Activated CD8-positive, alpha-beta memory T cell treated with anti-CD3 and anti-CD28 coated beads, Interleukin-2, amount 10 ng/mL, durations not matched to agents 7 days and 5 days (primary cell): ENCODE measurements around the gene THRAP3. TPM values are rescaled to one million over a fixed set of nuclear protein-coding genes. Genes with fewer than 3 reads are reported as not detected.

Experiments used
- ATAC-seq: fragments of 150-1000 bp; cut with Tn5 transposase; one replicate; pipeline ENCODE4 v1.10.0; 2021; ENCODE audit warnings: moderate library complexity
- CTCF ChIA-PET: fragments of 350-600 bp; sonication (Branson Sonifier 250); formaldehyde crosslinking; loops from one replicate; lab custom pipeline; 2021; ENCODE audit warnings: antibody characterized with exemption; lab: Charles Lee
- DNase-seq: peaks from one replicate; pipeline ENCODE4 v3.0.0-alpha.2; 2020
- H3K27ac Mint-ChIP-seq: one replicate; pipeline ENCODE4 v1.8.0; 2021; ENCODE audit warnings: mild to moderate bottlenecking, mixed read lengths
- H3K27me3 Mint-ChIP-seq: one replicate; pipeline ENCODE4 v1.8.0; 2021; ENCODE audit warnings: mixed read lengths
- H3K36me3 Mint-ChIP-seq: one replicate; pipeline ENCODE4 v1.8.0; 2021; ENCODE audit warnings: mild to moderate bottlenecking, mixed read lengths
- H3K4me1 Mint-ChIP-seq: one replicate; pipeline ENCODE4 v1.8.0; 2021; ENCODE audit warnings: mixed read lengths
- H3K4me3 Mint-ChIP-seq: one replicate; pipeline ENCODE4 v1.8.0; 2021; ENCODE audit warnings: mild to moderate bottlenecking, moderate library complexity, mixed read lengths
- H3K9me3 Mint-ChIP-seq: one replicate; pipeline ENCODE4 v1.8.0; 2022; ENCODE audit warnings: low read depth, mixed read lengths
- total RNA-seq, 2 experiments: library from RNA; stranded (reverse); gene quantifications; one replicate each; pipeline ENCODE4 v1.2.3, GENCODE V29; 2021

THRAP3 gene
- total RNA-seq, 2 experiments from 2014 or later = 129 to 166 TPM

DNA sequence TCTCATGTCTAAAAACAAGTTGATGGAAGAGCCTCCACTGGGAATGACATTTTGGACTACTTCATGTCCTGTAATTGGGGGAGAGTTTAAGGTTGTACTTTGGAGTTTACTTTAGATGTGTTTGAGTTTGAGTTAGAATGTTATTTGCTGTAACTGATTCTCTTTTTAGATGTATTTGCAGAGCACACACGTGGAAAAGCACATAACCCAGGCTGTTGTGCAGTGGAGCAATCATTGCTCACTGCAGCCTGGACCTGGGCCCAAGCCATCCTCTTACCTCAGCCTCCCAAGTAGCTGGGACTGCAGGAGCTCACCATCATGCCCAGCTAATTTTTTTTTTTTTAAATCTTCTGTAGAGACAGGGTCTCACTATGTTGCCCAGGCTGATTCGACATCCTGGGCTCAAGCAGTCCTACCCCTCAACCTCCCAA, 45.2 kb downstream of the THRAP3 start:
- no peak for ATAC-seq

DNA sequence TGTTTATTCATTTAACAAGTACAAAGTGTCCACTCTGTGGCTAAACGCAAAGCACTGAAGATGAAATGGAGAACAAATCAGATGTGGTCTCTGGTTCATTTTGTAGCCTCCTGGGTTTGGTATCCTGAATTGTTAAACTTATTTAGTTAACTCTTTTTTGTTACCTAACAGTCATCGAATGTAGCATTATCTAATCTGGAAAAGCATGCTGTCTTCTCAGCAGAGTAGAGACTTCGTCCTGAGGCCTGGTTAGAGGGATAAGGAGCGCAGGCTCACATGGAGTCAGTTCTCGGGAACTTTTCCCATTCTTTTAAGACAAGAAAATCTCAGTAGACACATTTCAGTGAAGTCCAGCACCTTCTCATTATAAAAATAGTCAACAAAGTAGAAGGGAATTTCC, 48.8 kb downstream of the THRAP3 start:
- CTCF ChIA-PET = interaction anchor here (1.4 kb wide), 1 partner anchor 85 kb away, joined by 6 read pairs; no protein-coding TSS in a partner anchor
- Mint-ChIP-seq H3K27ac (no peak overlapping the region), H3K9me3 (no peaks in the 10 kb centered on the region), H3K4me3 (no peak overlapping the region), H3K4me1 (peaks cover 2% of the 10 kb centered on the region), H3K36me3 (peaks cover 25% of the 10 kb centered on the region), H3K27me3 (no peaks in the 10 kb centered on the region)
- ATAC-seq (no peak), DNase-seq (no peak)

More for the DNA sequence above, 45.2 kb downstream of the THRAP3 start:
- CTCF ChIA-PET = interaction anchor here (0.8 to 2.2 kb wide), 3 partner anchors 22 to 120 kb away, joined by 3 to 7 read pairs (median 4); partner anchors contain the start of gene TRAPPC3
- H3K4me1 Mint-ChIP-seq = peaks cover 7% of the 10 kb centered on the region
- no peaks in the 10 kb centered on the region for H3K9me3 Mint-ChIP-seq
- H3K27ac Mint-ChIP-seq = no peak overlapping the region
- no peak for DNase-seq
- H3K36me3 Mint-ChIP-seq = peaks cover 30% of the 10 kb centered on the region
- H3K27me3 Mint-ChIP-seq = no peaks in the 10 kb centered on the region
- no peak overlapping the region for H3K4me3 Mint-ChIP-seq

DNA sequence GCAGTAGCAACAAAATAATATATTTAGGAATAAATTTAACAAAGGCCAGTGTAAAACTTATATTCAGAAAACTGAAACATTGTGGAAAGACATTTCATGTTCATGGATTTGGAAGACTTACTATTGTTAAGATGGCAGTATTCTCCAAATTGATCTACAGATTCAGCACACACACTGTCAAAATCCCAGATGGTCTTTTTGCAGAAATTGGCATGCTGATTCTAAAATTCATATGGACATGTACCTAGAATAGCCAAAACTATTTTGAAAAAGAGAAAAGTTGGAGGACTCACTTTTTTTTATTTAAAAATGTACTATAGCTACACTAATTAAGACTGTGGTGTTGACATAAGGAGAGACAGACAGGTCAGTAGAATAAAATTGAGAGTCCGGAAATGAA, 50.0 kb downstream of the THRAP3 start:
- DNase-seq = no peak
- no peaks in the 10 kb centered on the region for H3K27me3 Mint-ChIP-seq
- no peak overlapping the region for H3K4me3 Mint-ChIP-seq
- no peak for ATAC-seq
- no peaks in the 10 kb centered on the region for H3K9me3 Mint-ChIP-seq
- peaks cover 22% of the 10 kb centered on the region for H3K36me3 Mint-ChIP-seq
- no peak overlapping the region for H3K27ac Mint-ChIP-seq
- CTCF ChIA-PET = interaction anchor here (0.7 to 1.4 kb wide), 3 partner anchors 86 to 696 kb away, joined by 3 to 6 read pairs (median 3); no protein-coding TSS in a partner anchor
- H3K4me1 Mint-ChIP-seq = peaks cover 2% of the 10 kb centered on the region

DNA sequence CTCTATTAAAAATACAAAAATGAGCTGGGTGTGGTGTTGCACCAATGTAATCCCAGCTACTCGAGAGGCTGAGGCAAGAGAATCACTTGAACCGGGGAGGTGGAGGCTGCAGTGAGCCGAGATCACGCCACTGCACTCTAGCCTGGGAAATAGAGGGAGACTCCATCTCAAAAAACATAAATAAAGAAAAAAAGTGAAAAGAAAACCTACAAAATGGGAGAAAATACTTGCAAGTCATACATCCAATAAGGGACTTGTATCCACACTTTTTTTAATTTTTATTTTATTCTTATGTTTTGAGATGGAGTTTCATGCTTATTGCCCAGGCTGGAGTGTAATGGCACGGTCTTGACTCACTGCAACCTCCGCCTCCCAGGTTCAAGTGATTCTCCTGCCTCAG, 52.4 kb downstream of the THRAP3 start:
- DNase-seq = no peak
- H3K9me3 Mint-ChIP-seq = no peaks in the 10 kb centered on the region
- ATAC-seq = no peak
- peaks cover 14% of the 10 kb centered on the region for H3K4me1 Mint-ChIP-seq
- CTCF ChIA-PET = interaction anchor here (1.3 kb wide), 1 partner anchor 9 kb away, joined by 5 read pairs; no protein-coding TSS in a partner anchor
- no peak overlapping the region for H3K27ac Mint-ChIP-seq
- no peak overlapping the region for H3K4me3 Mint-ChIP-seq
- H3K36me3 Mint-ChIP-seq = peaks cover 16% of the 10 kb centered on the region
- no peaks in the 10 kb centered on the region for H3K27me3 Mint-ChIP-seq

DNA sequence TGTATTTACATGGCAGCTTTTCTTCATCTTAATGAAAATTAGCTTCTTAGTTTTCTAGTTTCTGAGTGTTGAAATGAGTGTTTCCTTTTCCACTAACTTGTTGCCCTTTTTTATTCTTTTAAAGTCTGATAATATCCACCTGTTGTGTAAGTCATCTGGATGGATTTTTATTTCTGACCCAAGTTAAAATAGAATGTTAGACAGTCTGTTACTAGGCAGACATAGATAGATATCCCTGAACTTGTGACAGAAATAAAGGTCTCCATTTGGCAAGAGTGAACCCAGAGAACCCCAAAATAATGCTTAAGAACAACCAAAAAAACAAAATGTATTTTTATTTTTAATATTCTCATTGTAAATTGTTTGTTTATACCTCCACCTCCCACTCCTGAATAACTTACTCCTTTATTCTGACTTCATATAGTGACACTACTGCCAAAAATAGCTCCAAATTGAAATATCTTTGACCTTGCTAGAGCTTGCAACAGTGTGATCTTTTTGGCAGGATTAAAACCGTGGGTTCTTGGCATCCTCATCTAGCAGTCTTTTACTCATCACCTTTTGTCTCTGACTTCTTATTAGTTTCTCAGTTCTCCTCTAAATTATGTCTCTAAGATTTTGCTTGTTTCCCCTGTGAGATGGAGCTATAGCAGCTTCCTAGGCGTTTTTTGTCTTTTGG, 55.0 kb downstream of the THRAP3 start:
- CTCF ChIA-PET = interaction anchor here (0.8 to 4.0 kb wide), 3 partner anchors 12 to 130 kb away, joined by 3 to 15 read pairs (median 12); partner anchors contain the start of gene TRAPPC3
- no peak overlapping the region for H3K4me3 Mint-ChIP-seq
- peaks cover 14% of the 10 kb centered on the region for H3K36me3 Mint-ChIP-seq
- peaks cover 14% of the 10 kb centered on the region for H3K4me1 Mint-ChIP-seq
- H3K9me3 Mint-ChIP-seq = no peaks in the 10 kb centered on the region
- ATAC-seq (no peak), DNase-seq (no peak)
- H3K27me3 Mint-ChIP-seq = no peaks in the 10 kb centered on the region
- H3K27ac Mint-ChIP-seq = no peak overlapping the region

DNA sequence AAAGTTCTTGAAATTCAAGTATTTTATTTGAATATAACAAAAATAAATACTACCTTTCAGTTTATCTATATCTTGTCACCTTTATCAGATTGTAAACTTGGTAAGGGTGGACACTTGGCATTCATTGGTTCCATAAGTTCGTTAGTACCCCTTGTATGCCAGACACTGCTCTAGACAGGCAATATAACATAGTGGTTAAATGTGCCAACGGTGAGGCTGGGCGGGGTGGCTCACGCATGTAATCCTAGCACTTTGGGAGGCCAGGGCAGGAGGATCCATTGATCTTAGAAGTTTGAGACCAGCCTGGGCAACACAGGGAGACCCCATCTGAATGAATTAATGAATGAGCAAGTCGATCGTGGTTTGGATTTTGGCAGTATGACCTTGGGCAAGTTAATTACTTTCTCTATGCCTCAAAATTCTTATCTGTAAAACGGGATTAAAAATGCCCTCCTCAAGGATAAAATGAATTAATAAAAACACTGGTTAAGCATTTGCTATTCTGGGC, 55.6 kb downstream of the THRAP3 start:
- Mint-ChIP-seq H3K27ac (no peak overlapping the region), H3K4me3 (no peak overlapping the region), H3K9me3 (no peaks in the 10 kb centered on the region), H3K27me3 (no peaks in the 10 kb centered on the region), H3K4me1 (peaks cover 17% of the 10 kb centered on the region), H3K36me3 (peaks cover 16% of the 10 kb centered on the region)
- ATAC-seq = no peak
- CTCF ChIA-PET = interaction anchor here (1.3 to 4.0 kb wide), 4 partner anchors 12 to 130 kb away, joined by 3 to 15 read pairs (median 8); partner anchors contain the start of gene TRAPPC3
- DNase-seq = no peak

DNA sequence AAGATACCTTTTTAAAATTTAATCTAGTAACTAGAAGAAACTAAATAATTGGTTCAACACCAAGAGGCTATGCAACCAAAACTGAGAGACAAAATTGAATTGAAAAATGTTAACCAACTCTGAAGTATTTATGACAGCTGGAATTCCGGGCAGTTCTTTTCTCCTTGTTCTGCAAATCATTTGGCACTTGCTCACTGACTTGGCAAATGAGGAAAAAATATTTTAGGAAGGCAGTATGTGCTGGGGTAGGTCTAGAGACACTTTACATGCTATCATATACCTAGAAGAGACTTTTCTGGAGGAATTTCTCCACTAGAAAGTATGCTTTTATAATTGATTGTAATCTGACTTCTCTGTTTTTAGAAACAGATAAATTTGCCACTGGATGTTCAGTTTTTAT, 59.8 kb downstream of the THRAP3 start:
- CTCF ChIA-PET = interaction anchor here (1.4 to 1.8 kb wide), 2 partner anchors 59 to 134 kb away, joined by 3 to 13 read pairs; partner anchors contain the start of gene TRAPPC3
- peaks cover 27% of the 10 kb centered on the region for H3K4me1 Mint-ChIP-seq

DNA sequence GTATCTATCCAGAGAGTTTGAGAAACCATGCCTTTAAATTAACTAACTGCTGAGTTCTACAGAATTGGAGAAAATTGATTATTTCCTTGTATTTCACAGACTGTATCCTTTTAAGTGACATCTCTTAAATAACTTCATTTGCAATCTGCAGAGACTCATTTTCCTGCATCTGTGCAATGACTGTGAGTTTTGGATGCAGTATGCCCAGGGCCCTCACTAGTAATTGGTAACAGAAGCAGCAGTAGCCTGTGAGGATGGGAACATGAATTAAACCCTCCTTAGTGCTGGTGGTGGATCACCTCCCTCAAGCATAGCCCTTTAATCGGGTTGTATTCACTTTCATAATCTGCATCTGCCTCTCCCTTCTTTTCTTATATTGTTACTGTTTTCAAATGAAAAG, 60.3 kb downstream of the THRAP3 start:
- peaks cover 25% of the 10 kb centered on the region for H3K4me1 Mint-ChIP-seq
- ATAC-seq = no peak

More for the DNA sequence above, 59.8 kb downstream of the THRAP3 start:
- ATAC-seq = no peak
- Mint-ChIP-seq H3K4me3 (no peak overlapping the region), H3K27ac (no peak overlapping the region), H3K27me3 (no peaks in the 10 kb centered on the region), H3K36me3 (peaks cover 50% of the 10 kb centered on the region), H3K9me3 (no peaks in the 10 kb centered on the region)
- no peak for DNase-seq

DNA sequence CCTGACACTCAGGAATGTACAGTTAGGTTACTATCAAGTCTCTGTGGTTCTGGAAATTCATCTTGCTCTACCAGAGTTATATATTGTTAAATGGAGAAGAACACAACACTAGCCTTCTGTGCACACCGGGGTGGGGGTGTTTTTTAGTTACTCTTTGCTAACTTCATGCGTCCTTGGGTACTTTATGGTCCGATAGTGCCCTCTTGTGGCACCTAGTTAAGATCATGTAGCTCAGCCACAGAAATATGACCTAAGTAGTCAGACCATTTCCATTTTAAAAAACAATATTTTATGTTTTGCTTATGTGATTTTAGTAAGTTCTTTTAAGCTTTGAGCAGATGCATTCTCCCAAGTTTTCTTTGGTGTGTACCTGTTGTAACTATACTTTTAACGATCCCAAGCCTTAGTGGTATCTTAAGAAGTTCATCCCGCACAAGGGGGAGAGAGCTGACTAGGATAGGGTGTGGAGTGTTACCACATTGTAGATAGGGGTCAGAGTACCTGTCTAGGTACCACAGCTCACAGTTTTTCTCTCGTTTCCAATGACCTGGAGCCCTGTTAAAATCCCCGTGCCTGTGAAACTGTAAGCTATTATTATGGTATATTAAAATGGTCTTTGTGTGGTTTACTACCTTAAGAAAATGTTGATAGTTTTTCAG, 61.3 kb downstream of the THRAP3 start:
- H3K27me3 Mint-ChIP-seq = no peaks in the 10 kb centered on the region
- CTCF ChIA-PET = interaction anchor here (0.5 to 3.0 kb wide), 39 partner anchors 8 to 421 kb away, joined by 3 to 20 read pairs (median 4); partner anchors contain the start of genes EVA1B, SH3D21, STK40 and THRAP3
- peaks cover 17% of the 10 kb centered on the region for H3K4me1 Mint-ChIP-seq
- H3K27ac Mint-ChIP-seq = peak overlapping the region; percentile 68
- H3K4me3 Mint-ChIP-seq = no peak overlapping the region
- no peaks in the 10 kb centered on the region for H3K9me3 Mint-ChIP-seq
- peak; percentile 79 for DNase-seq
- ATAC-seq = peak; percentile 93
- peaks cover 56% of the 10 kb centered on the region for H3K36me3 Mint-ChIP-seq

More for the DNA sequence above, 60.3 kb downstream of the THRAP3 start:
- CTCF ChIA-PET = interaction anchor here (1.3 to 3.0 kb wide), 7 partner anchors 14 to 184 kb away, joined by 4 to 20 read pairs (median 6); no protein-coding TSS in a partner anchor
- no peaks in the 10 kb centered on the region for H3K27me3 Mint-ChIP-seq
- no peak for DNase-seq
- H3K27ac Mint-ChIP-seq = peak overlapping the region; percentile 45
- H3K36me3 Mint-ChIP-seq = peaks cover 53% of the 10 kb centered on the region
- H3K4me3 Mint-ChIP-seq = no peak overlapping the region
- H3K9me3 Mint-ChIP-seq = no peaks in the 10 kb centered on the region

DNA sequence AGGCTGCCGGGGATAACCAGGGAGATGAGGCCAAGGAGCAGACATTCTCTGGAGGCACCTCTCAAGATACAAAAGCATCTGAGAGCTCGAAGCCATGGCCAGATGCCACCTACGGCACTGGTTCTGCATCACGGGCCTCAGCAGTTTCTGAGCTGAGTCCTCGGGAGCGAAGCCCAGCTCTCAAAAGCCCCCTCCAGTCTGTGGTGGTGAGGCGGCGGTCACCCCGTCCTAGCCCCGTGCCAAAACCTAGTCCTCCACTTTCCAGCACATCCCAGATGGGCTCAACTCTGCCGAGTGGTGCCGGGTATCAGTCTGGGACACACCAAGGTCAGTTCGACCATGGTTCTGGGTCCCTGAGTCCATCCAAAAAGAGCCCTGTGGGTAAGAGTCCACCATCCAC, 62.6 kb downstream of the THRAP3 start:
- H3K4me3 Mint-ChIP-seq = no peak overlapping the region
- peaks cover 63% of the 10 kb centered on the region for H3K36me3 Mint-ChIP-seq
- no peak for ATAC-seq
- peaks cover 16% of the 10 kb centered on the region for H3K4me1 Mint-ChIP-seq
- CTCF ChIA-PET = interaction anchor here (1.0 to 3.0 kb wide), 3 partner anchors 82 to 137 kb away, joined by 4 to 20 read pairs (median 5); partner anchors contain the start of gene TRAPPC3
- H3K9me3 Mint-ChIP-seq = no peaks in the 10 kb centered on the region
- no peak overlapping the region for H3K27ac Mint-ChIP-seq
- no peaks in the 10 kb centered on the region for H3K27me3 Mint-ChIP-seq
- no peak for DNase-seq

DNA sequence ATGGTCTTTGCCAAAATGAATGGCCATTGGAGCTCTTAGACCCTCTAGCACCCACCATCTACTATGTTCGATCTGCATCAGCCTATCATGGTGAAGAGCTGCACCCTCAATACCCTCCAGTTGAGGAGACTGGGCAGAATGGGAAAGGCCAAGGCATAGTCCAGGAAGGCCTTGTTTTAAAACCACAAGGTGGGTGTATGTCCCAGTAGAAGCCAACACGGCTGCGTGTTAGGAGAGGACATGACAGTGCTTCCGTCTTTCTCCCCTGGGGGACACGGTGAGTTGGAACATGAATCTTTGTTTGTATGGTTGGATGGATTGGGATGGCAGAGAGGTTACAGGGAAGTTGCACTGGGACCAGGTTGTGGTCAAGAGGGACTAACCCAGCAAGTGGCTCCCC, 63.4 kb downstream of the THRAP3 start:
- H3K4me1 Mint-ChIP-seq = peaks cover 16% of the 10 kb centered on the region
- H3K27me3 Mint-ChIP-seq = no peaks in the 10 kb centered on the region
- no peak overlapping the region for H3K4me3 Mint-ChIP-seq
- H3K9me3 Mint-ChIP-seq = no peaks in the 10 kb centered on the region
- DNase-seq = no peak
- CTCF ChIA-PET = interaction anchor here (1.0 to 3.1 kb wide), 6 partner anchors 55 to 138 kb away, joined by 3 to 20 read pairs (median 6); partner anchors contain the start of genes THRAP3 and TRAPPC3
- no peak for ATAC-seq
- H3K27ac Mint-ChIP-seq = no peak overlapping the region
- H3K36me3 Mint-ChIP-seq = peaks cover 66% of the 10 kb centered on the region

DNA sequence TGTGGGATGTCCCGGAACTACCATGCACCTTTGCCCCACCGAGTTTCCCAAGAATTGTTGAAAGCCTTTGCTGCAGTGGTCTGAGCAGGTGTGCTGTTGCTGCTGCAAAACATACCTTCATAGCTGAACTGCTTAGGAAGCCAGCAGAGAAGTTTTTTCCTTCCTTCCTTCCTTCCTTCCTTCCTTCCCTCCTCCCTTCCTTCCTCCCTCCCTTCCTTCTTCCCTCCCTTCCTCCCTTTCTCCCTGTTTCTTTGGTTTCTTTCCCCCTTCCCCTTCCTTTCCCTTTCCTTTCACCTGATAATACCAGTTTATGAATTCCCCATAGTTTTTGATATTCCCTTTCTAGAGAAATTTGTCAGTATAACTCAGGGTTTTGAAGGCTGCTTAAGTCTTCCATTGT, 71.1 kb downstream of the THRAP3 start:
- H3K27ac Mint-ChIP-seq = no peak overlapping the region
- DNase-seq = no peak
- H3K4me3 Mint-ChIP-seq = no peak overlapping the region
- peaks cover 2% of the 10 kb centered on the region for H3K4me1 Mint-ChIP-seq
- no peaks in the 10 kb centered on the region for H3K27me3 Mint-ChIP-seq
- CTCF ChIA-PET = interaction anchor here (1.9 kb wide), 1 partner anchor 10 kb away, joined by 6 read pairs; no protein-coding TSS in a partner anchor
- H3K9me3 Mint-ChIP-seq = no peaks in the 10 kb centered on the region
- H3K36me3 Mint-ChIP-seq = peaks cover 51% of the 10 kb centered on the region
- no peak for ATAC-seq

DNA sequence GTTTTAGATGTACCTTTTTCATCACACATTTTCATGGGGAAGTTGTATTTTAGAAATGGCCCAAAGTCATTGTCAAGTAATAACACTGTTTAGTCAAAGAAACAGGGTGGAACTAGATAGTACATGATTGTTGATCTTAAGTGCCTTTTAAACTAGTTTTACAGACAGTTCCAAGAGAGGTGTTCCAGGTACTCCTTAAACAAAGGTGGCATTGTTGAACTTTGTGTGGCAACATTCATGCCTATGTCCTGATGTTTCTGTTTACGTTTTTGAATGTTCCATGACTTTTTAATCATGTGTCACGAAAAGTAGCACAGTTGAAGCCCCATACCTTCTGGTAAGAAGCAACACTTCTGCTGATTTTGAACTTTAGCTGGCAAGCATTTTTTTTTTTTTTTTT, 72.8 kb downstream of the THRAP3 start:
- Mint-ChIP-seq H3K9me3 (no peaks in the 10 kb centered on the region), H3K36me3 (peaks cover 50% of the 10 kb centered on the region), H3K4me3 (no peak overlapping the region), H3K27me3 (no peaks in the 10 kb centered on the region), H3K4me1 (peaks cover 2% of the 10 kb centered on the region), H3K27ac (no peak overlapping the region)
- DNase-seq = no peak
- CTCF ChIA-PET = interaction anchor here (0.7 to 1.8 kb wide), 2 partner anchors 12 to 147 kb away, joined by 3 to 6 read pairs; partner anchors contain the start of gene TRAPPC3
- no peak for ATAC-seq
